VCaP (cell line): ENCODE results near the gene FIGN.

Experiments
- H3K27ac ChIP-seq: fragments of 450-650 bp; 2 replicates; pipeline ENCODE4 v1.5.1; 2017
- CTCF ChIP-seq: fragments of 450-650 bp; conservative IDR thresholded peaks from 2 replicates; pipeline ENCODE4 v1.5.1; 2017; ENCODE audit warnings: mild to moderate bottlenecking, moderate library complexity

Gene FIGN

GRCh38 chr2:163594497-163594896 lies 141.3 kb downstream of the FIGN start:
- TF ChIP-seq CTCF, result no peak
- no peak overlapping the region for H3K27ac ChIP-seq

- TF ChIP-seq CTCF, result no peak
Measured at GRCh38 chr2:163593982-163594381, 141.8 kb downstream of the FIGN start.

GRCh38 chr2:163592954-163593622 lies 142.7 kb downstream of the FIGN start:
- TF ChIP-seq CTCF, result no peak
- no peak overlapping the region for H3K27ac ChIP-seq

More at GRCh38 chr2:163593982-163594381, 141.8 kb downstream of the FIGN start:
- no peak overlapping the region for H3K27ac ChIP-seq

GRCh38 chr2:163591461-163591860 lies 144.3 kb downstream of the FIGN start:
- no peak for TF ChIP-seq CTCF
- no peak overlapping the region for H3K27ac ChIP-seq

- TF ChIP-seq CTCF, result no peak
- H3K27ac ChIP-seq, result no peak overlapping the region
Measured at GRCh38 chr2:163580757-163581156, 155.1 kb downstream of the FIGN start.

- TF ChIP-seq CTCF, result no peak
- H3K27ac ChIP-seq, result peak overlapping the region; percentile 45; the same call in 1 of the 2 replicates
Measured at GRCh38 chr2:163574309-163574708, 161.5 kb downstream of the FIGN start.

- no peak for TF ChIP-seq CTCF
- peak overlapping the region; percentile 45 for H3K27ac ChIP-seq
Measured at GRCh38 chr2:163573652-163574051, 162.2 kb downstream of the FIGN start.
